NT2/D1 (cell line): Measurements from ENCODE around the gene TBX5.

Experiments
- SUZ12 ChIP-seq: IDR thresholded peaks from 2 replicates; pipeline ENCODE4 v1.6.1; 2011; ENCODE audit not compliant: insufficient read length, insufficient read depth; ENCODE audit errors: extremely low read depth
- ZNF274 ChIP-seq: IDR thresholded peaks from 2 replicates; pipeline ENCODE4 v1.6.1; 2011; ENCODE audit warnings: mild to moderate bottlenecking, low read depth, low read length

DNA sequence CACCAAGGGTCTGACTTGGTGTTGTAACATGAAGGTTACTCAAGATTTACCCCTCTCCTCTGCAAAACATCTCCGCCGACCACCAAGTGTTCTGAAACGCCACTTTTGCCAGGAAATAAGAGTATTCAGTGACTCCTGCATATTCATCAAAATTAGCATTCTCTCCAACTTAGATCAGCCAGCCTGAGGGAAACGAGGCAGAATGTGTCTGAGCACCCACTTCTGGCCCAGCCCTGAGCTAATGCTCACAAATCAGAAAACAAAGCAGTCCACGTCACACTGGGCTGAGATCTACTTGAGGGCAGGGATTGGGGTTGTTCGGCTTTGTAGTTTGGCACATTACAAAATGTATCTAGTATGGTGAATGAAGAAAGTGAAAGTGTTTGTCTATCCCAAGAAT, 64.3 kb downstream of the TBX5 start:
- TF ChIP-seq SUZ12 (no peak), ZNF274 (no peak)
